Keratinocyte (primary cell): ENCODE results near the gene VCAN.

ENCODE experiments used
- CTCF ChIP-seq, 3 experiments: IDR thresholded peaks in 1 of 3; conservative IDR thresholded peaks in 1 of 3; optimal IDR thresholded peaks in 1 of 3; 2 replicates in 2 of 3; 3 replicates in 1 of 3; pipeline versions ENCODE3 to v1.5.1; 2011; ENCODE audit warnings: low read length in 3 of 3, mild to moderate bottlenecking in 3 of 3, moderate library complexity in 2 of 3, control low read depth in 1 of 3, inconsistent platforms in 1 of 3; ENCODE audit not compliant: insufficient read depth in 2 of 3; ENCODE audit errors: extremely low read depth in 1 of 3
- EZH2 ChIP-seq: IDR thresholded peaks from one replicate; pipeline ENCODE4 v1.6.1; 2012; ENCODE audit warnings: inconsistent platforms, mild to moderate bottlenecking, low read length, moderate library complexity

GRCh38 chr5:83509540-83509939 lies 38.0 kb downstream of the VCAN start:
- TF ChIP-seq CTCF (optimal IDR thresholded peaks at IDR 0.05 in 1 of 3, IDR thresholded peaks at IDR 0.05 in 1 of 3, conservative IDR thresholded peaks at IDR 0.05 in 1 of 3; ENCODE audit: extremely low read depth in 1 of 3, insufficient read depth in 2 of 3, low read length in 3 of 3), result no peak
- TF ChIP-seq EZH2, result no peak
